H4 (cell line): ENCODE results near the gene TSHR. TPM values are rescaled to one million over a fixed set of nuclear protein-coding genes. Genes with fewer than 3 reads are reported as not detected.
"Not testable (repeated sequence)": the region's sequence is repeated elsewhere in the genome, so short reads cannot be mapped to it uniquely, and the experiment has no call there.

Source experiments
- DNase-seq: peaks from one replicate; pipeline ENCODE4 v3.0.0-alpha.2; 2015; ENCODE audit warnings: low spot score
- total RNA-seq: library from RNA; depleted of rRNA; stranded (reverse); fragments of >200 nt; shearing (Covaris generic); gene quantifications from 2 replicates; pipeline ENCODE4 v1.2.3, GENCODE V29; 2014

Gene TSHR
- total RNA-seq, 1 experiment from 2014 or later, result not detected

GRCh38 chr14:81068176-81068782, 112.9 kb downstream of the TSHR start:
- no peak for DNase-seq

GRCh38 chr14:81070511-81070910, 115.1 kb downstream of the TSHR start:
- no peak for DNase-seq

GRCh38 chr14:81085596-81085995, 130.2 kb downstream of the TSHR start:
- DNase-seq, result no peak

GRCh38 chr14:81087230-81087629, 131.8 kb downstream of the TSHR start:
- DNase-seq, result no peak

GRCh38 chr14:81091139-81091538, 135.7 kb downstream of the TSHR start:
- no peak for DNase-seq

- DNase-seq, result no peak
Measured at GRCh38 chr14:81091660-81092059, 136.2 kb downstream of the TSHR start.

GRCh38 chr14:81093651-81094050, 138.2 kb downstream of the TSHR start:
- no peak for DNase-seq

GRCh38 chr14:81095539-81095938, 140.1 kb downstream of the TSHR start:
- DNase-seq, result no peak

GRCh38 chr14:81096656-81097055, 141.2 kb downstream of the TSHR start:
- DNase-seq, result no peak

- DNase-seq, result no peak
Measured at GRCh38 chr14:81102217-81102616, 146.8 kb downstream of the TSHR start.

GRCh38 chr14:81103443-81103842, 148.0 kb downstream of the TSHR start:
- no peak for DNase-seq

- DNase-seq, result no peak
Measured at GRCh38 chr14:81105378-81105777, 150.0 kb downstream of the TSHR start.

- DNase-seq, result no peak
Measured at GRCh38 chr14:81105961-81106360, 150.5 kb downstream of the TSHR start.

GRCh38 chr14:81110186-81110585, 154.8 kb downstream of the TSHR start:
- DNase-seq, result no peak

- DNase-seq, result no peak
Measured at GRCh38 chr14:81113176-81113575, 157.8 kb downstream of the TSHR start.

GRCh38 chr14:81113945-81114820, 158.8 kb downstream of the TSHR start:
- DNase-seq, result not testable (repeated sequence)

GRCh38 chr14:81120501-81120900, 165.1 kb downstream of the TSHR start:
- DNase-seq, result no peak

- no peak for DNase-seq
Measured at GRCh38 chr14:81122326-81122725, 166.9 kb downstream of the TSHR start.

- DNase-seq, result no peak
Measured at GRCh38 chr14:81123811-81124210, 168.4 kb downstream of the TSHR start.

- no peak for DNase-seq
Measured at GRCh38 chr14:81125536-81125935, 170.1 kb downstream of the TSHR start.

- DNase-seq, result peak; percentile 10
Measured at GRCh38 chr14:81127785-81128184, 172.4 kb downstream of the TSHR start.

- no peak for DNase-seq
Measured at GRCh38 chr14:81129242-81129641, 173.8 kb downstream of the TSHR start.

GRCh38 chr14:81132468-81132867, 177.0 kb downstream of the TSHR start:
- no peak for DNase-seq
